Measurements from ENCODE around the gene DDX4.
"Not testable (repeated sequence)": the region's sequence is repeated elsewhere in the genome, so short reads cannot be mapped to it uniquely, and the experiment has no call there.

DDX4 gene

GRCh38 chr5:55737793-55738192 lies at the start of gene DDX4:
Gene DDX4 (plus strand): TSS chr5:55738061. CDS start chr5:55738964, 903 bp downstream.
- DNase-seq (ENCODE audit: low spot score), result no peak

GRCh38 chr5:55691265-55692105 lies 46.4 kb upstream of the DDX4 start:
- DNase-seq (ENCODE audit: low spot score), result peak; percentile 52

GRCh38 chr5:55692106-55692417 lies 45.8 kb upstream of the DDX4 start:
- no peak for DNase-seq (ENCODE audit: low spot score)

GRCh38 chr5:55692509-55692908 lies 45.4 kb upstream of the DDX4 start:
- DNase-seq (ENCODE audit: low spot score), result no peak

DNA sequence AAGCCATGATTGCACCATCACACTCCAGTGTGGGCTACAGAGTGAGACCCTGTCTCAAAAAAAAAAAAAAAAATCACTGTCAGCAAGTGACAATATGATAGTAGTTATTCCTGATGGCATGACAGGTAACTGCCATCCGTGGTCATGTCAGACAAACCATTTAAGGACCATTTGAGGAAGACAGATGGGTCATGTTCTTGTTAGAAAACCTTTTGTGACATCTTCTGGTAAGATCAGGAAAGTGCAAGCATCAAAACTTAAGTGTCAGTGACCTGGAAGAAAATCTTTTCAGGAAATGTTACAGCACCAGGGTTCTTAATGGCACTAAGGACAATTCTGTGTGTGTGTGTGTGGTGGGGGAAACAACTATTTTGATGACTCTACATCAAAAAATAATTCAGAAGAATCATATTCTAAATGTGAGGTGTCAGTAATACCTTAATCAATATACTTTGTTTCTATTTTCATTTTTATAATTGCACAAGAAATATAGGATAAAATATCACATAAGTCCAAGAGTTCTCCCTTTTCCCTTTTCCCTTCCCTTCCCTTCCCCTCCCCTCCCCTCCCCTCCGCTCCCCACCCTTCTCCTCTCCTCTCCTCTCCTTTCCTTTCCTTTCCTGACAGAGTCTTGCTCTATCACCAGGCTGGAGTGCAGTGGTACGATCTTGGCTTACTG lies 43.6 kb upstream of the DDX4 start:
- DNase-seq (ENCODE audit: low spot score), result no peak

DNA sequence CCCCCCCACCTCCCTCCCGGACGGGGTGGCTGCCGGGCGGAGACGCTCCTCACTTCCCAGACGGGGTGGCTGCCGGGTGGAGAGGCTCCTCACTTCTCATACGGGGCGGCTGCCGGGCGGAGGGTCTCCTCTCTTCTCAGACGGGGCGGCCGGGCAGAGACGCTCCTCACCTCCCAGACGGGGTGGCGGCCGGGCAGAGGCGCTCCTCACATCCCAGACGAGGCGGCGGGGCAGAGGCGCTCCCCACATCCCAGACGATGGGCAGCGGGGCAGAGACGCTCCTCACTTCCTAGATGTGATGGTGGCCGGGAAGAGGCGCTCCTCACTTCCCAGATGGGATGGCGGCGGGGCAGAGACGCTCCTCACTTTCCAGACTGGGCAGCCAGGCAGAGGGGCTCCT lies 41.2 kb upstream of the DDX4 start:
- not testable (repeated sequence) for DNase-seq (ENCODE audit: low spot score)

DNA sequence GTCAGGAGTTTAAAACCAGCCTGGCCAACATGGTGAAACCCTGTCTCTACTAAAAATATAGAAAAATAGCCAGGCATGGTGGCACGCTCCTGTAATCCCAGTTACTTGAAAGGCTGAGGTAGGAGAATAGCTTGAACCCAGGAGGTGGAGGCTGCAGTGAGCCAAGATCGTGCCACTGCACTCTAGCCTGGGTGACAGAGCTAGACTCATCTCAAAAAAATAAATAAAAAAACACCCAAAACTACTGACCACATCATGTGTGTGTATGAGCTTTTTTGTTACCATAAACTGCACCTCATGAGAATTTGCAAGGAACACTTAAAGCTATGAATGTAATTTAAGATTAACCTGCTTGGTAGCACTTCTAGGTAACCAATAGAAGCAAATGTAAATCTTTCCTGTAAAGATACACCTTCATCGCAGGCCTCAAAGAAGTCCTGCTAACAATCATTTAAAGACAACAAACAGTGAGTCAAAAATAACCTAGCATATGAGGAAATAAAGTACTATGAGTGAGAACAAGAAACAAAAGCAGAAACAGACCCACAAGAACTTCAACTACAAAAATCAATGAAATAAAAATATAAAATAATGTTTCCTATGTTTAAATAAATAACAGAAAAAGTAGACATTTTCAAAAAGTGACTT lies 38.7 kb upstream of the DDX4 start:
- DNase-seq (ENCODE audit: low spot score), result no peak

- DNase-seq (ENCODE audit: low spot score), result no peak
Measured at GRCh38 chr5:55700745-55701144, 37.1 kb upstream of the DDX4 start.

- DNase-seq (ENCODE audit: low spot score), result no peak
Measured at GRCh38 chr5:55701462-55702103, 36.3 kb upstream of the DDX4 start.

DNA sequence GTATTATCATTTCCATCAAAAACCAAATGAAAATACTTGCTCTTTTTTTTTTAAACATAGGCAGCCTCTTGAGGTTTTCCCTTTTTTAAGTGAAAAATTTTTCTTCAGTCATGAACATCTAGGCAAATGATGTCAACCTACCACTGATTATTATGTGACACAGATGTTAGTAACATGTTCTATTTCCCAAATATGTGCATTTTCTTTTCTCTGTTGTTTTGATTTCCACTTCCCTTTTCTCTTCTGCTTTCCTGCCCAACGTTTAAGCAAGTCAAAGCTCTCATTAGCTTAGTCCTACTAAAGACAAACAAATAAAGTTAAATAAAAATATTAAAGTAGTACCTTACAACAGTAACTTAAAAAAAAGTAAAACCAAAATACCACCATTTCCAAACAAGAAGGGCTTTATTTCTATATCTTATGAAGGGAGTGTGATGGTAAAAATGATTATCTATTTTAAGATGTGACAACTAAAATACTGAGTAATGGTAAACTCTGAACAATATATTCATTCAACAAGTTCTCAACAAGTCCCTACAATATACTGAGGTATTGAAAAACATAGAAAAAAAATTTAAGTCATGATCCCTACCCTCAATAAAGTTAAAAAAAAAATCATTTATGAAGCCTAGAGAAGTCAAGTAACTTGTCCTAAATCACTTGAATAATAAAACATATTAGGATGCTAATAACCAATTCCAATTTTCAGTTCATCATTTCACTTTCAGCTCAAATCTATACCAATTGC lies 35.1 kb upstream of the DDX4 start:
- no peak for DNase-seq (ENCODE audit: low spot score)

DNA sequence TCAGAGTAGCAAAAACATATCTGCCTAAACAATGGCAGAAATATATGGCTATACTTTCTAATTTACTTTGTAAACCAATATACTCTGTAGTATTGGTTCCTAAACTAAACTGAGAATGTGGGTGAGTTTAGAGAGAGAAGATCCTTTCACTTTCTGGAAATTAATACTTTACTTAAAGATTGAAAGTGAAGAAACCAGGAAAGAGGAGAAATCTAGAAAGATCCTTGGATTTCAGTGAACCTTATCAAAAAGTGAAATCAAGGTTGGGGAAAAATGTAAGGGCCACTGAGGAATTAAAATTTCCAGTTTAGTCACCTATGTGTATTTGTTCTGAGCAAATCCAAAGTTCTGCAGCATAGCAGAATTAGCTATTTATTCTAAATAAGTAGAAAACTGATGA lies 31.6 kb upstream of the DDX4 start:
- no peak for DNase-seq (ENCODE audit: low spot score)

DNA sequence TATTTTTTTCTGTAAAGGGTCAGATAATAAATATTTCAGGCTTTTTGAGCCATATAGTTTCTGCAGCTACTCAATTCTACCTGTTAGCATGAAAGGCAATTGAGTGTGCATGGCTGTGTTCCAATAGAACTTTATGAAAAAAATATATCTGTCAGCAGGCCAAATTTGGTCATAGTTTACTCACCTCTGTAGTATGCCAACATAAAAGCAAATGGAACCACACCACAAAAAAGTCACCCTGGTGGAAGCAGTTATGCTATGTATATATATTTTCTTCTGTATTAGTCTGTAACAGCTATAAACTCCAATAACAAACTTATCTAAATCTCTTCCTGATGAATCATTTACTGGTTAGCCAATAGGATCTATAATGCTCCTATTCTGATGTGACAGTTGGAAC lies 29.1 kb upstream of the DDX4 start:
- no peak for DNase-seq (ENCODE audit: low spot score)

- DNase-seq (ENCODE audit: low spot score), result peak; percentile 24
Measured at GRCh38 chr5:55711507-55712022, 26.3 kb upstream of the DDX4 start.

DNA sequence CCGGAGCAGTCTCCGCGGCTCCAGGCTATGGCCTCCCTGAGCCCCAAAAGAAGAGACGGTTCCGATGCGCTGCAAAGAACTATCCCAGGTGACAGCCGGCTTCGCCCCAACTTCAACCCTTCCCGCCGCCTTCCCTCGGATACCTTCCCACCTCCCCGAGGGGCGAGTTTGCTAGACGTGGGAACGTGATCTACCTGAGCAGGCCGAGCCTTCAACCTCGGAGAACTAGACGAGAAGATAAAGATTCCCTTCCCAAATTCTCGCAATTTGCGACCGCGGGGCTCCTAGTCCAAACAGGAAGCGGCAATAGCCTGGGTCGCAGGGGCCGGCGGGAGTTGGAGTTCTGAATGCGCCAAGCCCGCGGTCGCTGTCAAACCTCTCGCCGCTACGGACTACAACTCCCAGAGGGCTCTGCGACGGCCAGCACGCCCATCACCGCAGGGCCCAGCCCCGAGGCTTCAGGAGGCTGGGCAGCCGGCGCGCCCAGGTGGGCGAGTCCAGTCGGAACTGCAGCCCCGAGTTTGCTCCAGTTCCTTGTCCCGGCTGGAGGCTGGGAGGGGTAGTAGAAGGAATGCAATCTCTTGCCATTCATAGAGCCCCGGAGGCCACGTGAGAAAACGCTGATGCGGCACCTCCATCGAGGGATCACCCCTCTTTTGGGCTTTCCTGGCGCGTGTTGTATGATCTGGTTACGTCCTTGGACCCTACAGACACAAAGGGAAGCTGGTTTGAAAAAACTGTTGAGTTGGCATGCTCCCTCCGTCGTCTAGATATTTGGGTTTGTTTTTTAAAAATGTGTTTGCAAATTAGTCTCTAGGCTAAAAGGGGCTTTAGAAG lies 25.6 kb upstream of the DDX4 start, which contains the start of gene SLC38A9:
Gene SLC38A9 (minus strand): TSS at position 302 of the 837 bp plus-strand sequence. CDS start 14,366 bp downstream, outside the sequence.
- DNase-seq (ENCODE audit: low spot score), result peak; percentile 87

GRCh38 chr5:55713871-55714270 lies 24.0 kb upstream of the DDX4 start:
- peak; percentile 30 for DNase-seq (ENCODE audit: low spot score)

DNA sequence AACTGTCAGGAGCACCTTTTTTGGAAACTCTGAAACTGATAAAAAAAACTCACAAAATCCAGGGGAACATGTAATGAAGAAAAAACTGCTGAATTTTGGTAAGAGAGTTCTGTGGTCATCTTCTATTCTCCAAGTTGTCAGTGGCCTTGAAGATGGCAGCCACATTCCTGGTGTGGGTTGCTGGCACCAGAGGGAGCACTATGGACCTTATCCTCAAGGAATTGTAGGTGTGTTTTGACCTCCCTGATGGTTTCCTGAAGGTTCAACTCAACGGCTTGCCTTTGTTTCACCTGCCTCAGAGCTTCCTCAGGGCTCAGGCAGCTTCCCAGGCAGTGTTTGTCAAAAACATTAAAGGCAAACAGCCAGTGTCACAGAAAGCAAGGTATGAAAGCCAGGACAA lies 23.5 kb upstream of the DDX4 start:
- no peak for DNase-seq (ENCODE audit: low spot score)

DNA sequence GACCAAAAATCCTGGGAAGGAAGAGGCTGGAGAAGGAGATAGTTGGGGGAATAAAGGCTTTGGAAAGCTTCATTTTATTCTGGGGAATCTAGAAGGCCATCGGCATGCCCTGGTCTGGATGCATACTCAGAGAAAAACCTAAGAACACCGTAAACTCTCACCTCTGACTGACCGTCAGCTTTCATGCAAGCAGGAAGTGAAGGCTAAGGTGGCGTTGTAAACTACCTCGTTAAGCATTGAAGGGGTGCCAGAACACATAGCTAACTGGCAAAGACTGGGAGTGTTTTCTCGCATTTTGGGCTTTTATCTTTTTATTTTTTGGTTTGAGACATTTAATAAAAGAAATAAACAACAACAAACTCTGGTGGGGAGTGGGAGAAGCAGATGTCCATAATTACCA lies 23.1 kb upstream of the DDX4 start:
- no peak for DNase-seq (ENCODE audit: low spot score)

GRCh38 chr5:55715519-55716078 lies 22.3 kb upstream of the DDX4 start:
- DNase-seq (ENCODE audit: low spot score), result no peak

DNA sequence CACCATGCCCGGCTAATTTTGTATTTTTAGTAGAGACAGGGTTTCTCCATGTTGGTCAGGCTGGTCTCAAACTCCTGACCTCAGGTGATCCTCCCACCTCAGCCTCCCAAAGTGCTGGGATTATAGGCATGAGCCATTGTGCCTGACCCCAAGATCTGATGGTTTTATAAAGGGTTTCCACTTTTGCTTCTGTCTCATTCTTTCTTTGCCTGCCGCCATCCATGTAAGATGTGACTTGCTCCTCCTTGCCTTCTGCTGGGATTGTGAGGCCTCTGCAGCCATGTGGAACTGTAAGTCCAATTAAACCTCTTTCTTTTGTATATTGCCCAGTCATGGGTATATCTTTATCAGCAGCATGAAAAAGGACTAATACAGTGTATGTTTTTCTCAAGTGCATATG lies 18.8 kb upstream of the DDX4 start:
- DNase-seq (ENCODE audit: low spot score), result not testable (repeated sequence)

DNA sequence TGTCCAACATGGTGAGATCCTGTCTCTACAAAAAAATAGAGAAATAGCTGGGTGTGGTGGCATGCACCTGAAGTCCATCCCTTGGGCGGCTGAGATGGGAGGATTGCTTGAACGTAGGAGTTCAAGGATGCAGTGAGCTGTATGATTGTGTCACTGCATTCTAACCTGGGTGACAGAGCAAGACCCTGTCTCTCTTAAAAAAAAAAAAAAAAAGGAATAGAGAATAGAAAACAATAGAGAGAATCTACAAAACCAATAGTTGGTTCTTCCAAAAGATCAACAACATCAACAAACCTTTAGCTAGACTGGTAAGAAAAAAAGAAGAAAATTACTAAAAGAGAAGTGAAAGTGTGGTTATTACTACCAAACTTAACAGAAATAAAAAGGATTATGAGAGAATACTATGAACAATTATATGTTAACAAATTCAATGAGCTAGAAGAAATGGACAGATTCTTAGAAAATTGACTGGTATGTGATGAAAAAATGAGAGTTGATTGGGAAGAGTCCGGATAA lies 17.6 kb upstream of the DDX4 start:
- DNase-seq (ENCODE audit: low spot score), result no peak

Data from hepatic stellate cell (primary cell).